GM21717 (cell line): ENCODE results near the gene CENPE.

Experiments used
- ATAC-seq: cut with Tn5 transposase; IDR thresholded peaks from one replicate; pipeline ENCODE4 v1.9.1; 2021; ENCODE audit warnings: mild to moderate bottlenecking, moderate library complexity; ENCODE audit not compliant: unreplicated experiment

The CENPE gene

DNA sequence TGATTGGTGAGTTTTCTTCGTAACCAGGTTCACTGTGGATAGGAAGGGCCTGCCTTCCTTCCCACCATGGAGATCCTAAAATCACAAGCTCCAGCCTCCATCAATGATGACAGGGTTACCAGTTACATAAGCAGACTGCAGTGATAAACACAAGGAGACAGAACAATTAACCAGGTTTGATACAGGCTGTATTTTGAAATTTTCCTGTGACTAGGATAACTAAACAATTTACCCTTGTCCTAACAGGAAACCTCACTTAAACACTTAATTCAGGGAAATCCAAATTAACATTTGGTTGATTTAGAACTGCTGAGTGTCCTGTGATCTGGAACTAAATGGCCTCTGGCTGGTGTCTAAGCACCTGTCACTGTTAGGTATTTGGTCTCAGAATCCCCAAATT is 118.5 kb downstream of the CENPE start:
- no peak for ATAC-seq

DNA sequence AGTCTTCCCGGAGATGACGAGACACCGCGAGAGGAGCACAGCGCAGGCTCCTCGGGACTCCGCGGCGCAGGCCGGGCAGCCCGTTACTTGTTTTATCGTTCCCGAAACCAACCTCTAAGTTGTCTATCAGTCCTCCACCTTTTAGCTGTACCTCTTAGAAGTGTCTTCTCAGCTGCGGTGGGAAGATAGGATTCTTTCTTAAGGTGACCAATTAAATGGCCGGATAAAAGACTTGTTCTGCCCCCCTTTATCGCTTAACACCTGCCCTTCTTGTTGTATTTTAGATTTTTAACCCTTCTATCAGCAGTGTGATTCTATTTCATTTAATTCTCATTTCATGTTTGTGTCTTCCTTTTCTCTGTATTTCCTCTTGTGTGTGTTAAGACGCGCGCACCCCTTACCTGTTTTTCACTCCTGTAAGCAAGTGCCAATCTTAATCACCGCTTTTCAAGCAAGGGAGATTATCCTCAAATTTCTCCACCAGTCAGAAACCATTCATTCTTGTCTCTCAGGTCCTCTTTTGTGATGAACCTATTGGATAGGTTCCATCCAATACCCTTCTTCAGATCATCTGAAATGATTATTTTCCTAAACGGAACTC is 121.3 kb downstream of the CENPE start, which contains the start of gene SLC9B2:
Gene SLC9B2 (minus strand): TSS at position 15 of the 601 bp plus-strand sequence. CDS start 9,211 bp downstream, outside the sequence.
- ATAC-seq: peak; percentile 50

DNA sequence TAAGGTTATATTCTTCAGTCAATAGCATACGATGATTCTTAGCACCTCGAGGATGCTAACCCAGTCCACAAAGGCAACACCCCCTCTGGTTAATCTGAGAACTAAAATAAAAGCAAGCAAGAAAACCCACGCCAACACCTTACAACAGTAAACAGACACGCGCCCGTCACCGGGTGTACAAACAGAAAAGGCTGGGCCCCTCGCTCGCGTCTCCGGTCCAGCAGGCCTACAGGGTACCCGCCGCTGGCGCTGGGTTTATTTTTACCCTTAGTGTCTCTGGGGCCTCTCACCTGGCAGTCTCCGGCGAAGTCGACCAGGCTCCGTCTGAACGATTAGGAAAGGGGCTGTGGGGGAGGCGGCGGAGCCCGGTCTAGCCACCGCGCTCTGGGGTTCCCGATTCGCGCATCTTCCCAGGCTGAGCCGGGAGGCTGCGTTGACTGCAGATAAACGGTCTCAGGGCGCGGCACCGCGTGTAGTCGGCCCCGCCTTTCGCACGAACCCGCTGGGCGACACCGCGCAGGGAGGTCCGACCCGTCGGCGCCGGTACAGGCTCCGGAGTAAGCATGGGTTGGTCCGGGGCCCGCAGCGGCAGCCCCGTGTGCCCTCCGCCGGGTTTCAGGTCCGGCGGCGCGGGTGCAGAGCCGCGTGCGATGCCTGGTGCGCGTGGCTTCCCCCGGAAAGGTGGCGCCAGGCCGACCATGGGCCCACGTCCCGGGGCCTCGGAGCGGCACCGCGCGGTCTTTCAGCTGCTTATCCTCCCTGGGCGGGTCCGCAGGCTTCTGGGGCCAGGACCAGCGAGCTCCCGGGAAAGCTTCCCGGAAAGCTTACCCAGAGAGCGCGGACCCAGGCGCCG is 122.0 kb downstream of the CENPE start:
- ATAC-seq: peak; percentile 61

DNA sequence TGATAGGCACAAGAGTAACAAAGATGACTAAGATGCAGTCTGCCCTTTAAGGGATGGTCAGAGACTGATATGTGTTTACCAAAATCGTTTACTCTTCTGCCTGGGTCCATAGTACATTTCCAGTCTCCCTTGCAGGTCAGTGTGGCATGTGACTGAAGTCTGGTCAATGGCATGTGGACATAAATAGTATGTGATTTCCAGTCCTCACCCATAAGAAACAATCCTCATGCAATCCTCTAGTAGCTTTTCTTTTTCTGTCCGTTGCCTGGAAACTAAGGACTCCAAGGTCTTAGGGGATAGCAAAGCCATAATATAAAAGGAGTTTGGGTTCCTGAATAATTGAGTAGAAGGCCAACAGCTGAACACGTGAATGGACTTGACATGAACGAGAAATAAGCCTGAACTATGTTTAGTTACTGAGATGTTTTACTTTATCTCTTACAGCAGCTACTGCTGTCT is 122.7 kb downstream of the CENPE start:
- ATAC-seq: no peak

DNA sequence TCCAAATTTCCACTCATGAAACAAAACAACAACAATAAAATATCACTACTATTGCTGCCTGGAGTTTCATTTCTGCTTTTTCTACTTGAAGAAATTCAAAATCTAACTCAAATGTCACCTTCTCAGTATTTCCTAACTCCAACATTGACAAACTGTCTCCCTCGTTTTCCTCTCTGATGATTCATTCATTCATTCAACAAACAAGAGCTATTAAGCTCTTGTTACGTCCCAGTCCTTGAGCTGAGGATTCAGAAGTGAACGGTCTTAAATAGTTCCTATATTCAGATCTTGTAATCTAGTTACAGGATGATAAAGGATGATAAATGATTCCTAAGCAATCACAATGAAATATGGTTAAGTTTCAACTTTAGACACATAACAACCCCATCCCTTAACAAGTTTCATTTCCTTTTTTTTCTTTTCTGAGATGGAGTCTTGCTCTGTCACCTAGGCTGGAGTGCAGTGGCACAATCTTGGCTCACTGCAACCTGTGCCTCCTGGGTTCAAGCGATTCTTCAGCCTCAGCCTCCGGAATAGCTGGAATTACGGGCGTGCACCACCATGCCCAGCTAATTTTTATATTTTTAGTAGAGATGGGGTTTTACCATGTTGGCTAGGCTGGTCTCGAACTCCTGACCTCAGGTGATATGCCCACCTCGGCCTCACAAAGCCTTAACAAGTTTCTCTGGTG is 123.3 kb downstream of the CENPE start:
- peak; percentile 39 for ATAC-seq

DNA sequence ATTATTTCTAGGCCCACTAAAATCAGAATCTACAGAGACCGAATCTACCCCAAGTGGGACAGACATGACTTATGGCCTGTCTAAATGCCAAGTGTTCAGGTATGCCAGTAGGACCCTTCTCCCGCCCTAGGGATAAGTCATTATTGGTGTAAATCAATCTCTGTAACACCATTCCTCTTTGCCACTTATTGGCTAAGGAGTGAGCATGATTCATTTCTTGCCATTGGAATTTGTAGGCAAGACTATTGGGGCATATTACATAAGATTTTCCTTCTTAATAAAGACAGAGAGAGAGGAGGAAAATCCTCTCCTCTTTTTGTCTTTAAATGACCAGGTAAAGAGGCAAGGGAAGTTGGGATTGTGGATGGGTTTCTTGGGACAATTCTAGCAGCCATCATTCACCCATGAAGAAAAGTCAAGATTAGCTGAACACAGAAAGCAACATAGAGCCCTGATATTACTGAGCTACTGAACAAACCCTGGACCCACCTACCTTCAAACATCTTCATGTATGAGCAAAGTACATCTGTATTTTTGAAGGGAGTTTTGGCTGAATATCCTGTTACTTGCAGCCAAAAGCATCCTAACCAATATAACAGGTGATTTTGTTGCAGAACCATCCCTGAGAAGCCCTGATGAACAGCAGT is 124.2 kb downstream of the CENPE start:
- ATAC-seq: no peak

DNA sequence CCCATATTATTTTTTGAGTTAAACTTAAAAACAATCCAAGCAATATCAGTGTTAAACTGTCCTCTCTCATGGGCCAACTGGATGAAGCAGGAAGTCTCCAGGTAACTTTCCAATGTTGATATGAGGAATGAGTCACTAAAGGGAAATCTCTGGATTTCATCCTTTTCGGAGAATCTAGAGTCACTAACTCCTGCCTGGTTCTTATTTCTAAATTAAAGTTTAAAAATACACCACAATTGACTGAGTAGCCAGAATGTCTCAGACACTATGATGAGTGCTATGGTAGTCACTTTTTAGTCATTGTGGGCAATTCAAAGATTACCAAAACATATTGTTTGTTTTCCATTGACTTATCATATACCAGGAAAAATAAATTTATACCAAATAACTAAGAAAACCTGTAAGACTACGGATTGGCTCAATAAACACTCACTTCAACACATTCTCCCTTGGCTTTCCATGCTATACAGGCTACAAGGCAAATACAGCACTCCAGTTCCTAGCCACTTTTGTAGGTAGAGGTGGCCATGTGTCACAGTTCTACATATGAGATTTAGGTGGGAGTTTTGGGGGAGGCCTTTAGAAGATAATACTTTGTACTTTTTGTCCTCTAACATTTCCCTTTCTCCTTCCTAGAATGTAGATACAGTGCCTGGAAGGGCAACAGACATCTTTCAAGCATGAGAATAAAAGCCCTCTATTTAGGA is 130.1 kb downstream of the CENPE start:
- ATAC-seq: no peak

DNA sequence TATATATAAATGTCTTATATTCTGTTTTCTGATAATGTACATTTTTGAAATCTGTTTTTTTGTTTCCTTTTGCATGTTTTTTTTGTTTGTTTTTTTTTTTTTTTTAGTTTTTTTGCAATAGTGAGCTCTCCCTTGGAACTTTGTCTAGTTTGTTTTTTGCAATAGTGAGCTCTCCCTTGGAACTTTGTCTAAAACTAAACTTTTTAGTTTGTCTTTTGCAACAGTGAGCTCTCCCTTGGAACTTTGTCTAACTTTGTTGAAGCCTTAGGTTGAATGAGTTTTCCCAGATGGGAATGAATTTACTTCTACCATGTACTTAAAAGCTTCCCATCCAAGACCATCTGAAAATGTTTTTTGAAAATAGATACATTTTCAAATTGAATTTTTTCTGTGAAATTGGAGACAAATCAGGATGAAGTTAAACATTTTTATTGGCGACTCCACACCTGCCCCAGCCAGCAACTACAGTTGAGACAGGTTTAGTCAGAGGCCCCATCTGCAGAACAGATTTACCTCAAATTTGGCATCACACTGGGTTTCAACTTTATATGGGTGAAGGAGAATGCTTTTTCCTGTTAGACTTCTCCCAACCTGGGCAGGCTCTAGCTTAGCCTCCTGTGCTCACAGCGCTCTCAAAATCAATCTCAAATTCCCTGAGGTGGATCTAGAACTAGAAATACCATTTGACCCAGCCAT is 137.5 kb downstream of the CENPE start:
- ATAC-seq: no peak
